Prostate gland (tissue), 2 donors: Measurements from ENCODE around the gene WDSUB1. TPM values are rescaled to one million over a fixed set of nuclear protein-coding genes. Genes with fewer than 3 reads are reported as not detected.

Experiments used
- DNase-seq: peaks from one replicate; pipeline ENCODE4 v3.0.0-alpha.2; 2019; ENCODE audit warnings: low spot score
- H3K27ac ChIP-seq, 2 donors: fragments of 200-600 bp; sonication (generic); 2 replicates each; pipeline ENCODE4 v1.5.1; 2017 to 2019
- H3K27me3 ChIP-seq: fragments of 200-600 bp; sonication (generic); replicated peaks from 2 replicates; pipeline ENCODE4 v1.5.1; 2019; ENCODE audit not compliant: insufficient read depth
- H3K36me3 ChIP-seq, 2 donors: fragments of 200-600 bp; sonication (generic); 1 replicate in 1 of 2; 2 replicates in 1 of 2; pipeline versions ENCODE4 v1.5.1 to v1.8.1; 2017 to 2019
- H3K4me1 ChIP-seq: fragments of 200-600 bp; sonication (generic); replicated peaks from 2 replicates; pipeline ENCODE4 v1.5.1; 2019
- H3K4me3 ChIP-seq, 2 donors: fragments of 200-600 bp; sonication (generic); 2 replicates each; pipeline ENCODE4 v1.5.1; 2017 to 2019
- H3K9me3 ChIP-seq: fragments of 200-600 bp; sonication (generic); 2 replicates; pipeline ENCODE4 v1.5.1; 2017
- CTCF ChIP-seq, 4 experiments: fragments of 200-600 bp in 2 of 4; fragments of 450-650 bp in 2 of 4; sonication (generic) in 2 of 4; IDR thresholded peaks; 1 replicate in 3 of 4; 2 replicates in 1 of 4; pipeline ENCODE4 v1.5.1; 2016 to 2019; ENCODE audit warnings: antibody characterized with exemption in 4 of 4, mild to moderate bottlenecking in 2 of 4, moderate library complexity in 2 of 4
- POLR2A ChIP-seq: fragments of 450-650 bp; IDR thresholded peaks from one replicate; pipeline ENCODE4 v1.6.1; 2016; ENCODE audit warnings: antibody characterized with exemption, mild to moderate bottlenecking
- POLR2AphosphoS5 ChIP-seq: sonication (generic); formaldehyde crosslinking; IDR thresholded peaks from one replicate; pipeline ENCODE4 v1.6.1; 2017; ENCODE audit warnings: antibody characterized with exemption
- WGBS: methylation state at CpG from one replicate; pipeline ENCODE4 v1.1.5; 2018; 5-methylcytosine and 5-hydroxymethylcytosine counted together
- intact Hi-C: fragments of 100-400 bp; cut with DNase I; formaldehyde crosslinking; loops from one replicate; pipeline ENCODE4 v1.14.2; 2022
- total RNA-seq, 2 donors: library from RNA; depleted of rRNA; stranded (reverse); fragments of >200 nt; gene quantifications; one replicate each; pipeline ENCODE4 v1.1.0, GENCODE V29; 2016

WDSUB1 gene
- total RNA-seq, 2 donors from 2014 or later, result 10.4 to 10.8 TPM

GRCh38 chr2:159270744-159271379 is 15.6 kb downstream of the WDSUB1 start:
- Histone ChIP-seq H3K4me1 (no peaks in the 10 kb centered on the region), H3K36me3 (no peaks in the 10 kb centered on the region), H3K9me3 (no peaks in the 10 kb centered on the region), H3K27me3 (no peaks in the 10 kb centered on the region), H3K27ac (no peak overlapping the region), H3K4me3 (no peak overlapping the region)
- WGBS, result 93% methylated on average over 4 of the region's 4 CpGs
- intact Hi-C loops, result no loop called here
- TF ChIP-seq POLR2AphosphoS5 (no peak), CTCF (IDR thresholded peaks at IDR 0.05) (no peak), POLR2A (no peak)
- no peak for DNase-seq

GRCh38 chr2:159267921-159268320 is 18.6 kb downstream of the WDSUB1 start:
- H3K36me3 ChIP-seq, result no peaks in the 10 kb centered on the region
- no peaks in the 10 kb centered on the region for H3K27me3 ChIP-seq
- no peaks in the 10 kb centered on the region for H3K9me3 ChIP-seq
- DNase-seq, result no peak
- no peaks in the 10 kb centered on the region for H3K4me1 ChIP-seq
- no peak for TF ChIP-seq POLR2A
- TF ChIP-seq CTCF (IDR thresholded peaks at IDR 0.05), result no peak
- TF ChIP-seq POLR2AphosphoS5, result no peak
- intact Hi-C loops, result no loop called here
- H3K27ac ChIP-seq, result no peak overlapping the region
- 92% methylated on average over 1 of the region's 1 CpG for WGBS
- no peak overlapping the region for H3K4me3 ChIP-seq

GRCh38 chr2:159266554-159266953 is 19.9 kb downstream of the WDSUB1 start:
- Histone ChIP-seq H3K4me1 (no peaks in the 10 kb centered on the region), H3K36me3 (no peaks in the 10 kb centered on the region), H3K27ac (no peak overlapping the region), H3K27me3 (no peaks in the 10 kb centered on the region), H3K9me3 (no peaks in the 10 kb centered on the region), H3K4me3 (no peak overlapping the region)
- DNase-seq, result no peak
- intact Hi-C loops, result no loop called here
- no peak for TF ChIP-seq POLR2AphosphoS5
- no peak for TF ChIP-seq CTCF (IDR thresholded peaks at IDR 0.05)
- TF ChIP-seq POLR2A, result no peak
- 96% methylated on average over 3 of the region's 3 CpGs for WGBS

- DNase-seq, result no peak
- 58% methylated on average over 1 of the region's 1 CpG for WGBS
- intact Hi-C loops, result no loop called here
These were observed 21.3 kb downstream of the WDSUB1 start for GRCh38 chr2:159265171-159265576.

More at GRCh38 chr2:159265171-159265576, 21.3 kb downstream of the WDSUB1 start:
- Histone ChIP-seq H3K9me3 (no peaks in the 10 kb centered on the region), H3K27me3 (no peaks in the 10 kb centered on the region), H3K4me1 (no peaks in the 10 kb centered on the region), H3K27ac (no peak overlapping the region), H3K36me3 (no peaks in the 10 kb centered on the region), H3K4me3 (no peak overlapping the region)
- TF ChIP-seq POLR2AphosphoS5, result no peak
- no peak for TF ChIP-seq POLR2A
- TF ChIP-seq CTCF (IDR thresholded peaks at IDR 0.05), result no peak
